NT2/D1 (cell line): ENCODE data around the gene KRTAP2-1.

Experiments
- SUZ12 ChIP-seq: IDR thresholded peaks from 2 replicates; pipeline ENCODE4 v1.6.1; 2011; ENCODE audit not compliant: insufficient read length, insufficient read depth; ENCODE audit errors: extremely low read depth
- YY1 ChIP-seq: IDR thresholded peaks from 2 replicates; pipeline ENCODE4 v1.6.1; 2011; ENCODE audit not compliant: insufficient read length, insufficient read depth
- ZNF274 ChIP-seq: IDR thresholded peaks from 2 replicates; pipeline ENCODE4 v1.6.1; 2011; ENCODE audit warnings: mild to moderate bottlenecking, low read depth, low read length

GRCh38 chr17:41049110-41049509 lies 2.0 kb upstream of the KRTAP2-1 start:
- no peak for TF ChIP-seq ZNF274
- TF ChIP-seq SUZ12 = no peak
- no peak for TF ChIP-seq YY1
